BE2C (cell line): ENCODE measurements around the gene ERCC1.

Experiments
- DNase-seq: peaks from one replicate; pipeline ENCODE4 v3.0.0-alpha.2; 2020
- H3K27me3 ChIP-seq: fragments of 250-450 bp; sonication (Bioruptor Pico); 2 replicates; pipeline ENCODE4 v1.5.1; 2020; ENCODE audit warnings: mild to moderate bottlenecking
- H3K36me3 ChIP-seq: fragments of 250-450 bp; sonication (Bioruptor Pico); 2 replicates; pipeline ENCODE4 v1.5.1; 2020; ENCODE audit warnings: mild to moderate bottlenecking
- H3K4me1 ChIP-seq: fragments of 250-450 bp; sonication (Bioruptor Pico); 2 replicates; pipeline ENCODE4 v1.5.1; 2020
- H3K4me3 ChIP-seq: 2 replicates; pipeline ENCODE4 v1.5.1; 2011; ENCODE audit warnings: low read depth, low read length
- H3K9me3 ChIP-seq: fragments of 250-450 bp; sonication (Bioruptor Pico); 2 replicates; pipeline ENCODE4 v1.5.1; 2020
- CTCF ChIP-seq: IDR thresholded peaks from 2 replicates; pipeline ENCODE4 v1.5.1; 2012; ENCODE audit warnings: mild to moderate bottlenecking, low read depth, low read length

ERCC1 gene

GRCh38 chr19:45470762-45471081 is 47.0 kb upstream of the ERCC1 start:
- no peaks in the 10 kb centered on the region; the same call in 1 of the 2 replicates for H3K4me1 ChIP-seq
- DNase-seq, result no peak
- H3K36me3 ChIP-seq, result no peaks in the 10 kb centered on the region
- TF ChIP-seq CTCF, result no peak
- peaks cover 28% of the 10 kb centered on the region for H3K27me3 ChIP-seq
- no peak overlapping the region for H3K4me3 ChIP-seq
- H3K9me3 ChIP-seq, result no peaks in the 10 kb centered on the region

GRCh38 chr19:45469945-45470761 is 46.4 kb upstream of the ERCC1 start:
- no peaks in the 10 kb centered on the region for H3K36me3 ChIP-seq
- DNase-seq, result no peak
- H3K4me3 ChIP-seq, result peak overlapping the region; percentile 70
- H3K4me1 ChIP-seq, result no peaks in the 10 kb centered on the region; the same call in 1 of the 2 replicates
- no peak for TF ChIP-seq CTCF
- peaks cover 26% of the 10 kb centered on the region for H3K27me3 ChIP-seq
- no peaks in the 10 kb centered on the region for H3K9me3 ChIP-seq

- Histone ChIP-seq H3K9me3 (no peaks in the 10 kb centered on the region), H3K36me3 (no peaks in the 10 kb centered on the region), H3K4me3 (peak overlapping the region; percentile 70), H3K4me1 (no peaks in the 10 kb centered on the region; the same call in 1 of the 2 replicates), H3K27me3 (peaks cover 18% of the 10 kb centered on the region)
- no peak for TF ChIP-seq CTCF
- peak; percentile 95 for DNase-seq
These were observed 45.6 kb upstream of the ERCC1 start for GRCh38 chr19:45469132-45469944.

DNA sequence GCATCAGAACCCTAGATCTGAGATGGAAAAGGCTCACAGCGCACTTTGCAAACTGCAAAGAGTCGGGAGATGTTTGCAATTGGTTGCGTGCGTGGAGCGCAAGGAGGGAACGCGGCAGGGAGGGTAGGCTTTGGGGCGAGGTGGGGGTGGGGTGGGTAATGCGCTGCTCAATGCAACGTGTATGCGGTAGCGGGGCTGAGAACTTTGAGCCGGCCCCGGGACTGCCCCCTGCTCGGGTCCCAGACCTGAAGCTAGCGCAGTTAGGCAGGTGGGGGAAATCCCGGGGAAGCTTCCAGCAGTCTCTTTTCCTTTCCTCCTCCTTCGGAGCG is 45.0 kb upstream of the ERCC1 start:
- no peaks in the 10 kb centered on the region for H3K9me3 ChIP-seq
- DNase-seq, result peak; percentile 34
- H3K4me1 ChIP-seq, result no peaks in the 10 kb centered on the region; the same call in 1 of the 2 replicates
- peaks cover 12% of the 10 kb centered on the region for H3K27me3 ChIP-seq
- H3K4me3 ChIP-seq, result peak overlapping the region; percentile 70
- H3K36me3 ChIP-seq, result no peaks in the 10 kb centered on the region
- no peak for TF ChIP-seq CTCF

DNA sequence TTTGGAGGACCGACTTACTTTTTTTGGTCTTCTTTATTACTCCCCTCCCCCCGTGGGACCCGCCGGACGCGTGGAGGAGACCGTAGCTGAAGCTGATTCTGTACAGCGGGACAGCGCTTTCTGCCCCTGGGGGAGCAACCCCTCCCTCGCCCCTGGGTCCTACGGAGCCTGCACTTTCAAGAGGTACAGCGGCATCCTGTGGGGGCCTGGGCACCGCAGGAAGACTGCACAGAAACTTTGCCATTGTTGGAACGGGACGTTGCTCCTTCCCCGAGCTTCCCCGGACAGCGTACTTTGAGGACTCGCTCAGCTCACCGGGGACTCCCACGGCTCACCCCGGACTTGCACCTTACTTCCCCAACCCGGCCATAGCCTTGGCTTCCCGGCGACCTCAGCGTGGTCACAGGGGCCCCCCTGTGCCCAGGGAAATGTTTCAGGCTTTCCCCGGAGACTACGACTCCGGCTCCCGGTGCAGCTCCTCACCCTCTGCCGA is 44.5 kb upstream of the ERCC1 start:
- peaks cover 10% of the 10 kb centered on the region; the same call in 1 of the 2 replicates for H3K27me3 ChIP-seq
- no peak for DNase-seq
- no peaks in the 10 kb centered on the region; the same call in 1 of the 2 replicates for H3K4me1 ChIP-seq
- TF ChIP-seq CTCF, result no peak
- H3K9me3 ChIP-seq, result no peaks in the 10 kb centered on the region
- no peaks in the 10 kb centered on the region for H3K36me3 ChIP-seq
- H3K4me3 ChIP-seq, result peak overlapping the region; percentile 70
